B cell (primary cell): ENCODE results near the gene FOXL2NB.

Source experiments
- EZH2 ChIP-seq: IDR thresholded peaks from 2 replicates; pipeline ENCODE4 v1.6.1; 2012; ENCODE audit warnings: borderline replicate concordance, low read depth, mild to moderate bottlenecking, moderate library complexity, low read length; ENCODE audit not compliant: insufficient read depth, poor library complexity, severe bottlenecking
- TF ChIP-seq, protein P1 (sequence below): fragments of 200-600 bp; IDR thresholded peaks from one replicate; pipeline ENCODE4 v1.8.0; 2022; ENCODE audit warnings: antibody characterized with exemption, mild to moderate bottlenecking

DNA sequence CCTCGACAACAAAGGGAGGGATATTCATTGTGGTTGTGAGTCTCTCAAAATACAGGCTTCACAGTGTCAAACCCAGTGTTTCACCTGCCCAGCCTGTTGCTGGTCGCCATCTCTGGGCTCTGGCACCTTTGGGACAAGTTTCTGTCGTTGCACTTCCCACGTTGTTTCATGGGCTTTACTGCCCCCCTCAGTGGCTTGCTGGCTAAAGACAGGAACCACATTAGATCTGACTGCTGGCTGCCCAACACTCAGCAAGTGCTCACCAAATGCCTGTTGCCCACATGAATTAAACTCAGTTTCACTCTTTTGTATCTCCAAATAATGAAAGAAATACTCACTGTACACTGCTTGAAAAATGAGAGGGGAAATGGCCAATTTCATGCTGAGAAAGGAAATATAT is 27.7 kb upstream of the FOXL2NB start:
- TF ChIP-seq, protein P1, sequence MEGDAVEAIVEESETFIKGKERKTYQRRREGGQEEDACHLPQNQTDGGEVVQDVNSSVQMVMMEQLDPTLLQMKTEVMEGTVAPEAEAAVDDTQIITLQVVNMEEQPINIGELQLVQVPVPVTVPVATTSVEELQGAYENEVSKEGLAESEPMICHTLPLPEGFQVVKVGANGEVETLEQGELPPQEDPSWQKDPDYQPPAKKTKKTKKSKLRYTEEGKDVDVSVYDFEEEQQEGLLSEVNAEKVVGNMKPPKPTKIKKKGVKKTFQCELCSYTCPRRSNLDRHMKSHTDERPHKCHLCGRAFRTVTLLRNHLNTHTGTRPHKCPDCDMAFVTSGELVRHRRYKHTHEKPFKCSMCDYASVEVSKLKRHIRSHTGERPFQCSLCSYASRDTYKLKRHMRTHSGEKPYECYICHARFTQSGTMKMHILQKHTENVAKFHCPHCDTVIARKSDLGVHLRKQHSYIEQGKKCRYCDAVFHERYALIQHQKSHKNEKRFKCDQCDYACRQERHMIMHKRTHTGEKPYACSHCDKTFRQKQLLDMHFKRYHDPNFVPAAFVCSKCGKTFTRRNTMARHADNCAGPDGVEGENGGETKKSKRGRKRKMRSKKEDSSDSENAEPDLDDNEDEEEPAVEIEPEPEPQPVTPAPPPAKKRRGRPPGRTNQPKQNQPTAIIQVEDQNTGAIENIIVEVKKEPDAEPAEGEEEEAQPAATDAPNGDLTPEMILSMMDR: no peak
- TF ChIP-seq EZH2: no peak
